CMK (cell line): ENCODE measurements around the gene TRIM17.

Source experiments
- DNase-seq: peaks from one replicate; pipeline ENCODE4 v3.0.0-alpha.2; 2010; ENCODE audit warnings: low read depth

The TRIM17 gene

GRCh38 chr1:228378090-228378872, 38.4 kb downstream of the TRIM17 start:
- peak; percentile 82 for DNase-seq

GRCh38 chr1:228377664-228378089, 39.0 kb downstream of the TRIM17 start:
- DNase-seq, result no peak

GRCh38 chr1:228376651-228377631, 39.7 kb downstream of the TRIM17 start:
- DNase-seq, result no peak

- no peak for DNase-seq
Observed at GRCh38 chr1:228376262-228376628, 40.4 kb downstream of the TRIM17 start.

GRCh38 chr1:228375578-228376261, 40.9 kb downstream of the TRIM17 start:
- DNase-seq, result no peak

GRCh38 chr1:228374711-228375577, 41.7 kb downstream of the TRIM17 start:
- DNase-seq, result no peak

GRCh38 chr1:228373681-228374571, 42.7 kb downstream of the TRIM17 start:
- no peak for DNase-seq

GRCh38 chr1:228373004-228373680, 43.5 kb downstream of the TRIM17 start:
- DNase-seq, result no peak

GRCh38 chr1:228372183-228373003, 44.3 kb downstream of the TRIM17 start:
- DNase-seq, result no peak

- DNase-seq, result no peak
Observed at GRCh38 chr1:228371741-228372182, 44.9 kb downstream of the TRIM17 start.

- DNase-seq, result no peak
Observed at GRCh38 chr1:228370941-228371740, 45.5 kb downstream of the TRIM17 start.

- no peak for DNase-seq
Observed at GRCh38 chr1:228370439-228370940, 46.2 kb downstream of the TRIM17 start.

GRCh38 chr1:228369608-228370438, 46.8 kb downstream of the TRIM17 start:
- no peak for DNase-seq

- DNase-seq, result peak; percentile 74
Observed at GRCh38 chr1:228368801-228369607, 47.7 kb downstream of the TRIM17 start.

- DNase-seq, result peak; percentile 54
Observed at GRCh38 chr1:228367798-228368791, 48.6 kb downstream of the TRIM17 start.
